ENCODE results near the gene FOSB. TPM values are rescaled to one million over a fixed set of nuclear protein-coding genes. Genes with fewer than 3 reads are reported as not detected.

FOSB gene
- polyA plus RNA-seq, 1 donor = 95.9 TPM

DNA sequence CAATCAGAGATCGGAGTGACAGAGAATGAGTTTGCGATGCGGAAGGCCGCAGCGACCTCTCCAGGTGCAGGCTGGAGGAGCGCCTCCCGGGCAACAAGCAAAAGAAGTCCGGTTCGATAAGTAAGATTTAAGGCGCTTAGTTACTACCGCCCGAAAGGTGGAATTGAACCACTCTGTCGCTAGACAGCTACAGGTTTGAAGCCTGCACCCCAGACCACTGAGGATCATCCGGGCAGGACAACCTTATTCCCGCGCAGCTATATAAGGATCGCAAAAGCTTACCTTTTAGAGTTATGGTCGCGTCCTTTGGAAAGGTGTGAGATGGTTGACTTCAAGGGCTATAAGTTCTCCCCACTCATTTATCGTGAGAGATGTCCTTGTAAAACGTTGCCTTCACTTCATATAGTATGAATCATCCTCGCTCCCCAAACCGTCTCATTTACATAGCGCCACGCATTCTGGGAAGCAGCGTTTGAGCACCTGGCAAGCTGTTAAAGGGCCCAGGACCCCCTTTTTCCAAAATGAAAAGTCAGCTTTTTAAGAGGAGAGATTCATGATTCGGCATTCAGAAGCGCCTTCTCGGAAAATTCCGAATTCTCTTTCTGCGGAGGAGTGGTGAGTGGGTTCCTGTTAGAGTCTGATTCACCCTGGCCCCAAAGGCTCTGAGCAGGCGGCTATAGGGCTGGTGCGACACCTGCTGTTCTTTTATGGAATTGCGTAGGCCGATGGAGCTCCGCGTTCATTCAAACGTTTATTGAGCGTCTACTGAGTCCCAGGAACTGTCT lies 10.8 kb downstream of the FOSB start:
- peak; percentile 89 for DNase-seq

DNA sequence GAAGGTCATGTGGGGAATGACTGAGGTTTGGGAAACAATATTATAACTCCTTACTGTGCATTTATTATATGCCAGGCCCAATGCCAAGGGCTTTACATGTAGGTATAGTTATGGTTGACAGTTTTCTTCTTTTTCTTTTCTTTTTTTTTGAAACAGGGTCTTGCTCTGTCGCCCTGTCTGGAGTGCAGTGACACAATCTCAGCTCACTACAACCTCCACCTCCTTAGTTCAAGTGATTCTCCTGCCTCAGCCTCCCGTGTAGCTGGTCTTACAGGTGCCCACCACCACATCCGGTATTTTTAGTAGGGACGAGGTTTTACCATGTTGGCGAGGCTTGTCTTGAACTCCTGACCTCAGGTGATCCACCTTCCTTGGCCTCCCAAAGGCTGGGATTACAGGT lies 15.2 kb downstream of the FOSB start:
- no peak for DNase-seq

DNA sequence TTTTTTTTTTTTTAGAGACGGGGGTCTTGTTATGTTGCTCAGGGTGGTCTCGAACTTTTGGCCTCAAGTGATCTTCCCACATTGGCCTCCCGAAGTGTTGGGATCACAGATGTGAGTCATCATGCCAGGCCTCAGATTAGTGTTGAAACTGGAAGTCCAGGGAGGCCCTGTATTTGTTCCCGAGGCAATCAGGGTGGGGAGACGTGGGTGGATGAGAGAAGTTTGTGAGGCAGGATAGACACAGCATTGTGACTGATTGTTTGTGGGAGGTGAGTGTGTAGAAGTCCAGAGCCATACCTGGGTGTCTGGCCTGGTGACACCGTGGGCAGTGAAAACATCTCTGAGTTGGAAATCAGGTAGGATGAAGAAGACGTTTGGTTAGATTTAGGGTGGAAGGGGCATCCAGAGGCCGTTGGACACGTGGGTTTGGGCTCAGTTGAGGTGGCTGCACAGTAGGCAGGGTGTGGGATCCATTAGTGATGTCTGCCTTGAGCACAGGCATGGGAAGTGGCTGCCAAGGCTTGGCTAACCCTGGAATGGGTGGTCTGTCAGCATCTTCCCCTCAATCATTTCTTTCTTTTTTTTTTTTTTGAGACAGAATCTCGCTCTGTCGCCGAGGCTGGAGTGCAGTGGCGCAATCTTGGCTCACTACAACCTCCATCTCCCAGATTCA lies 16.6 kb downstream of the FOSB start:
- DNase-seq = no peak

DNA sequence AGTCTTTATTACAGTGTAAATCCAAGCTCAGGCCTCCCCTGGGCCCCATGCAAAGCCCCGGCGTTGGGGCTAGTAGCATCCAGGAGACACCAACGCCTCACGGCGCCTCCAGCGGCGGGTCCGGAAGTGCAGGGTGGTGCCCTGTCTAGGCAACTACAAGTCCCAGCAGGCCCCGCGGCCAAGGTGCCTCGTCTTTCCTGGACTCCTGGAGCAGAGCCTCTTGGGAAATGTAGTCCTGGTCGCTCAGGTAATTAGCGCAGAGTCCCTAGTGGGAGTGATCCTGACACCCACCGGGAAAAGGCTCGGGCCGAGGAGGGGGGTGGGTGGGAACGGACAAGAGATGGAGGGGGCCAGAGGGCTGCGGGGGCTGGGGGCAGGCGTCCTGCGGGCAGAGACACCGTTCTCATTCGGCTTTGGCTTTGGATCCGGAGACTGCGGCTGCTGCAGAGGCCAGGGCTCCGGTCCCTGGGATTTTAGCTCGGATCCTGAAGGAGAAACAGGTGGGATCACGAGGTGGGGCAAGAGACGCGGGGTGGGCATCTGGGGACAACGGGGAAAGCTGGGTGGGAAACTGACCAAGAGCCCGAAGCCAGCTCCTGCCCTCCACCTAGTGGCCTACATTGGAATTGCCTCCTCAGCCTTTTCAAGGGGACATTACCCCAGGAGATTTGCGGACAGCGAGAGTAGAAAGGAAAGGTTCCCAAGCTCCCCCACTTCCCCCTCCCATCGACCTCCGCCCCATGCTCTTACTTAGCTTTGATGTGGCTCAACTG lies 17.7 kb downstream of the FOSB start:
- peak; percentile 92 for DNase-seq

DNA sequence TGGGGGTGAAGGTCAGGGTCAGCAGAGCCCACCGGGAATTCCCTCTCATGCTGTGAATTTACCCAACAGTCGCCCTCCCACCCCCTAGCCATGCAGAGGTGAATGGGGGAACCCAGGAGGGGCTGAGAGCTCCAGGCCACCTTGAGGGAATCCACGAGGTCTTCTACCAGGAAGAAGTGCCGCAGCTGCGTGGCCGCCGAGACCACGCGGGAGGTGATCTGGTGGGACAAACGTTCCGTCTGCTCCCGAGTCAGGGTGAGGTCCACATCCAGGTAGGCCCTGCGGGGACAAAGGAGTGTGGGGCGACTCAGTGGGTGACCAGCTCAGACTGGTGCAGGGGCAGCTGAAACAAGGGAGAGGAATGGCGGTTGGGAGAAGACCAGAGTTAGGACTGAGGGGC lies 20.9 kb downstream of the FOSB start:
- no peak for DNase-seq

DNA sequence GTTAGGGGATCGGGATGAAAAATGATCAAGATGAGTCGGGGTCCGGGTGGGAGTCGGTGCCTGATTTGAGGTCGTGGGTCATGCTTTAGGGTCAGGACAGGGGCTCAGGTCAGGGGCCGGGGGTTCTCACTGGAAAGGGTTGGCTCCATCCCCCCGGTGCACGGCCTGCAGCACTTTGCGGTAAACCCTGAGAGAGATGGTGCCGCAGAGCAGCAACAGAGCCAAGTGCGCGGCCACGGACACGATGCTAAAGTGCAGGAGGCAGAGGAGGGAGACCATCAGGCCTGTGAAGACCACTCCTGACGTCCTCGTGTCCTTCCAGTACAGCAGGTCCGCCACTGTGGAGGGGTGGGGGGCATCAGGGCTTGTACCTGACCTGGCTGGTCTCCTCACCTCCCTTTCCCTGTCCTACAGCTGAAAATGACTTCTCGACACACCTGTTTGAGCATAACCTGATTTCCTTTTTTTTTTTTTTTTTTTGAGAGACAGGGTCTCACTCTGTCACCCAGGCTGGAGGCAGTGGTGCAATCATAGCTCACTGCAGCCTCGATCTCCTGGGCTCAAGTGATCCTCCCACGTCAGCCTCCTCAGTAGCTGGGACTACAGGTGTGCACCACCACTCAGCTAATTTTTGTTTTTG lies 21.5 kb downstream of the FOSB start:
- no peak for DNase-seq

DNA sequence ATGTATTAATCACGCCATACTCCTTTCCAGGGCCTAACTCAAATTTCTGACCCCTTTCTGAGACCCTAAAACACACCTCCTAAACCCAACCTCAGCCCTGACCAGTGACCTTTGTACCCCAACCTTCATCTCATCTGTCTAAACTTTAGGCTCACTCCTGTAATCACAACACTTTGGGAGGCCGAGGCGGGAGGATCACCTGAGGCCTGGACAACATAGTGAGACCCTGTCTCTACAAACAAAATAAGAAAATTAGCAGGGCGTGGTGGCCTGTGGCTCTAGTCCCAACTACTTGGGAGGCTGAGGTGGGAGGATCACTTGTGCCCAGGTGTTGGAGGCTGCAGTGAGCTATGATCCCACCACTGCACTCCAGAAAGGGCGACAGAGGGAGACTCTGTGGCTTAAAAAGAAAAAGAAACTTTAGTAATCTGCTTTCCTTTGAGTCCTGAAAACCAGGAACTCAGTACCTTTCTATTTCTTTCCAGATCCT lies 24.4 kb downstream of the FOSB start:
- no peak for DNase-seq

DNA sequence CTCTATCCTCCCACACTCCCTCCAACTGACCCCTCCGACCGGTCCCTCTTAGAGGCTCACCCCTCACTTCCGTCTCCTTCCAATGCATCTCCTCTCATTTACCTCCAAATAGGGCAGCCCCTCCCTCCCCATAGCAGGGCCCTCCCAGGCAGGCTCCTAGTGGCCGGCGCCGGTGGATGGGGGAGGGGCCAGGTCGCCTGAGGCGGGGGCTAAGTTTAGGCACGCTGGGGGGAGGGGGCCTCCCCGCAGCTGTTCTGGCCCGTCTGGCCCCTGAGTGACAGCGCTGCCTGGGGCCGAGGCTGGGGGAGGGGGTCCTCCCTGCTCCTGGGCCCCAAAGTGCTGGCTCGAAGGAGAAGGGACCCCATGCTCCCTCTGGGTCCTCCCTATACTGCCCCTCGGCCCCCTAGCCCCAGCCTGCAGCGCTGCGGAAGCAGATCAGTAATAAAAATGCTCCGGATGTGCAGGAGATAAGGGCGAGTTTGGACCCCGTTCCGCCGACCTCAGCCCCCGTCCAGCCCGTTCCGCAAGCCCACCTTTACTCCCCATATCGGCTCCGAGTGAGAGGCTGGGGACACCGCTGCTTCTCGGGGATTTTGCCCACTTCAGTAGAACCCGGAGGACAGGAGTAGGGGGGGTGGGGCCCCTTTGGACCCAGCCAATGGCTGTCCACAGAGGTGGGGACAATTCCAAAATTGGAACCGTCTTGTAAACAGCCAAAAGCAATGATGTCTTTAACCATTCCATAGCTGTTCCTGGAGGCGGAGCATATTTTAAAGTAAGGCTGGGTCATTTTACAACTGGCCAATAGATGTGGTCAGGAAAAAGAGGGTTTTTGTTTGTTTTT lies 25.1 kb downstream of the FOSB start:
- DNase-seq = no peak

DNA sequence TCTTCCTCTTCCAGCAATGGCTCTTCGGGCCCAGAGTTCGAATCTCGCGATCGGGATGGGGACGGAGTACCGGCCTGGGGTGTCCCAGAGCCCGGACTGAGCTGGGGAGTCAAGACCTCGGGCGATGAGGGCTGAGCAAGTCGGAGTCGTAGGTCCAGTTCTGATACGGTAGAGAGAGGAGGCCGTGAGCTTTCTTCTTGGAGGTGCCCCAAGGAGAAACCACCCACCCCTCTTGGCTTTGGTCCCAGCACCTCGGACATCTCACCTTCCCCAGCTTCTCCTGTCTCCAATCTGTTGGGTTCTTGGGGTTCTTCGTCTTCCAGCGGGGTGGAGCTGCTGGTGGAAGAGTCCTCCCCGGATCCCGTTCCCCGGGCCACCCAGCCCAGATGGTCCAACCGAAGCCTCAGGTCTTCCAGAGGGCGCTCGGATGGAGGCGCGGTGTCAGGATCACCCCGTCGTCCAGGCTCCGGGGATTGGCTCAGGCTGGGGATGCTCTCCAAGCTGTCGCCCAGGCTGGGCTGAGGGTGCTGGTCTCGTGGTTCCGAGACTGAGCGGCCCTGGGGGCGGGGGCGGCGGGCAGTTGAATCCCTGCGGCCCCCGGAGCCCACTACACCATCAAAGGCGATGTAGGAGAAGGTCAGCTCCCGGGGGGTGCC lies 26.6 kb downstream of the FOSB start:
- no peak for DNase-seq

DNA sequence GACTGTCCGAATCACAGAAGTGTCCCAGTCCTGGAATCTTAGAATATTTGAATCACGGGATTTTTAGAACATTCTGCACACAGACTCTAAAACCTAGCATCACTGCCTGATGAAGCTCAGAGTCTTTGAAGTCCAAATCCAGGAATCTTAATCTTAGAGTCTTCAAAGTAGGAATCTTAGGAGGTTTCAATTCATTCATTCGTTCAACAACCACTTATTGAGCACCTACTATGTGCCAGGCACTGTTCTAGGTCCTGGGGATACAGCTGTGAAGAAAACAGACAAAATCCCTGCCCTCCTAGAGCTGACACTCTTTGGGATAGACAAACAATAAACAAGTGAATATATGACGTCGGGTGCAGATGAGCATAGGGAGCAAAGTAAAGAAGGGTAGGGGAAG lies 27.4 kb downstream of the FOSB start:
- no peak for DNase-seq

DNA sequence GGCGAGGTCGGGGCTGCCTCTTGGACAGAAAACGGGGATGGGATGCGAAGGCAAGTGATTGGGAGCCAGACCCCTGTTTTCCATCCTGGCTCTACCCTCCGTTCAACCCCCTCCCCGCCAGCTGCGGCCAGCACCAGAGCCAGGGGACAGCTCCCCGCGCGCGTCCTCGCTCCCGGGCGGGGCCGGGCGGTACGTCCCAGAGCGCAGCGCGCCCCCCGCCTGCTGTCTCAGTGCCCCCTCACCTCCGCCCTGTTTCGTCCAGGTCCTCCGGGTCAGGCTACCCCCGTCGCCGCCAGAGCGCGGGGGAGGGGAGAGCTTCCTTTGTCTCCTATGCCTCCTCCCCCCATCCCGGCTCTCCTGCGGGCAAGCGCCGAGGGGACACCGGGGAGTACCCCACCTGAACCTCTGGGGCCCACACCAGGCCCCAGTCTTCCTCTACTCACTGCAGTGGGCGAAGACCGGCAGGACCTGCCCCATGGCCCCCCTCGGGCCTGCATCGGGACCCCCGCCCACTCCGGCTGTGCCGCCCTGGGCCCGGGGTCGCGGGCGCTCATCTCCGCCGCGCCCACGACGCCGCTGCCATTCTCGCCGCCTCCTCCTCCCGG lies 28.7 kb downstream of the FOSB start:
- no peak for DNase-seq

DNA sequence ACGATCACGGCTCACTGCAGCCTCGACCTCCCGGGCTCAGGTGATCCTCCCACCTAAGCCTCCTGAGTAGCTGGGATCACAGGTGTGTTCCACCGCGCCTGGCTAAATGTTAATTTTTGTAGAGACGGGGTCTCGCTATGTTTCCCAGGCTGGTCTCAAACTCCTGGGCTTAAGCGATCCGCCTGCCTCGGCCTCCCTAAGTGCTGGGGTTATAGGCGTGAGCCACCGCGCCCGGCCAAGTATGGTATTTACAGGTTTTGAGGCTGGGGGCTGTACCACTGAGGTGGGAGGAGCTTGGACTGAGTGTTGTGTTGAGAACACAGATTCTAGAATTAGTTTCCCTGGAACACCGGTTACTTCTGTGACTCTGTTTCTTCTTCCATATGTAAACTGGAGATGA lies 30.0 kb downstream of the FOSB start:
- no peak for DNase-seq

DNA sequence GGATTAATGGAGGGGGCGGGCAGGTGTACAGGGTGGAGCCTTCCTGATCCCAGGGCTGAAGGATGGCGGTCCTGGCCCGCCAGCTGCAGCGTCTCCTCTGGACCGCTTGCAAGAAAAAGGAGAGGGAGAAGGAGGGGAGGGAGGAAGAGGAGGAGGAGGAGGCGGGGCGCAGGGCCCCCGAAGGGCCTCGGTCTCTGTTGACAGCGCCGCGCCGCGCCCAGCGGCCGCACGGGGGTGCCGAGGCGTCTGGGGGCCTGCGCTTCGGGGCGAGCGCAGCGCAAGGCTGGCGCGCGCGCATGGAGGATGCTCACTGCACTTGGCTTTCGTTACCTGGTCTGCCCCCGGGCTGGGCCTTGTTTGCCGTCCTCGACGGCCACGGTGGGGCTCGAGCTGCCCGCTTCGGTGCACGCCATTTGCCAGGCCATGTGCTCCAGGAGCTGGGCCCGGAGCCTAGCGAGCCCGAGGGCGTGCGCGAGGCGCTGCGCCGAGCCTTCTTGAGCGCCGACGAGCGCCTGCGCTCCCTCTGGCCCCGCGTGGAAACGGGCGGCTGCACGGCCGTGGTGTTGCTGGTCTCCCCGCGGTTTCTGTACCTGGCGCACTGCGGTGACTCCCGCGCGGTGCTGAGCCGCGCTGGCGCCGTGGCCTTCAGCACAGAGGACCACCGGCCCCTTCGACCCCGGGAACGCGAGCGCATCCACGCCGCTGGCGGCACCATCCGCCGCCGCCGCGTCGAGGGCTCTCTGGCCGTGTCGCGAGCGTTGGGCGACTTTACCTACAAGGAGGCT lies 30.8 kb downstream of the FOSB start, which contains the start of gene PPM1N:
Gene PPM1N (plus strand): TSS at position 33 of the 785 bp plus-strand sequence. CDS start 30 bp downstream, at position 63.
- DNase-seq = no peak

DNA sequence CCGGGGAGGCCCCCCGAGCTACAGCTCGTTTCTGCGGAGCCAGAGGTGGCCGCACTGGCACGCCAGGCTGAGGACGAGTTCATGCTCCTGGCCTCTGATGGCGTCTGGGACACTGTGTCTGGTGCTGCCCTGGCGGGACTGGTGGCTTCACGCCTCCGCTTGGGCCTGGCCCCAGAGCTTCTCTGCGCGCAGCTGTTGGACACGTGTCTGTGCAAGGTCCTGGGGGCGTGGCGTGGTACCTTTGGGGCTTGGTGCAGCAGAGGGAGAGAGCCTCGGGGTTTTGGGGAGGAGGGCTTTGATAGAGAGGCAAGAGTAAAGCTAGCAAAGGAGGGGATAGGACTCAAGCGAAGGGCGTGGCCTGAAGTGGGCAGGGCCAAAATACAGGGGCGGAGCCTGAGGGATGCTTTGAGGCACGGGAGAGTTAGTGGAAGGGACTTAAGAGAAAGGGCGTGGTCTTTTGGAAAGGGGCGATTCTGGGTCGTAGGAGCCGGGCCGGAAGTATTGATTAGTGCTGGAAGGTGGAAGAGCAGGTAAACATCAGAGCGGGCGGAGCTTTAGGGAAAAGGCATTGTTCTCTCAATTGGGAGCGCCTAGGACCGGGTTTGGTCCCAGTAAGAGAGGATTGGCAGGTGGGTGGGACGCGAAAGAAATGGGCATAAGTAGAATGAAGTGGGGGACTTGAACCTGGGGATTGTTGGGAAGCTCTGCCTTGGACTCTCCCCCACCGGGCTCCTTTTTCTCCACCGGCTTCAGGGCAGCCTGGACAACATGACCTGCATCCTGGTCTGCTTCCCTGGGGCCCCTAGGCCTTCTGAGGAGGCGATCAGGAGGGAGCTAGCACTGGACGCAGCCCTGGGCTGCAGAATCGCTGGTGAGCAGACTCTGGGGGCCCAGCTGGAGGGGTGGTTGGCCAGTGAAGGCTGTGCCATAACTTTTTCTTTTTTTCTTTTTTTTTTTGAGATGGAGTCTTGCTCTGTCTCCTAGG lies 31.7 kb downstream of the FOSB start:
- no peak for DNase-seq

DNA sequence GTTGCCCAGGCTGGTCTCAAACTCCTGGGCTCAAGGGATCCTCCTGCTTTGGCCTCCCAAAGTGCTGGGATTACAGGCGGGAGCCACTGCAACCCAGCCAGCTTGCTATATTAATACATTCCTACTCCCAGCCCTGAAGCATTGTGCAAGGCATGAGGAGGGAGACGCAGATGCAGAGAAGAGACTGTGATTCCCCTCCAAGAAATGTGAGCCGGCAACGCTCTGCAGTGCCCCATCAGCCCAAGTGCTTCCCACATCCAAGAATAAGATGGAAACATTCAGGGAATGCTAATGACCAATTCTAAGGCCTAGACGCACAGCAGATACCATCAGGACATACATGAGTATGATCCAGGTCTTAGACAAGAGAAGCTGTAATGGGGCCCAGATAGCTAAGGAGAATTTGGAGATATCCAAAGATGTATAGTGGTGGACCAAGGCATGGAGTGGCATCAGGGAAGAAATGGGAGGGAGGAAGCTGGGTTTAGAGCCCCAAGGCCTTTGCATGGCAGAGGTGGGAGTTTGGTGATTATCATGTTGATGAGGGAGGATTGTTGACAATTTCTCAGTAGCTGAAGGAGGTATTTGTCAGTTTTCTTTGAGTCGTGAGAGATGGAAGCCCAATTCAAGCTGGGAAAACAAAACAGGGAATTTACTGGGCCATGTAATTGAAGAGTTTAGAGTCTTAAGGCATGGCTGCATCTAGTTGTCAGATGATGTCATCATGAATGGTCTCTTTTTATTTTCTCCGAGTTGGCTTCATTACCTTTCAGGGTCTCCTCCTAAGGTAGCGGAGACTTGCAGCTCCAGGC lies 33.3 kb downstream of the FOSB start:
- DNase-seq = no peak

DNA sequence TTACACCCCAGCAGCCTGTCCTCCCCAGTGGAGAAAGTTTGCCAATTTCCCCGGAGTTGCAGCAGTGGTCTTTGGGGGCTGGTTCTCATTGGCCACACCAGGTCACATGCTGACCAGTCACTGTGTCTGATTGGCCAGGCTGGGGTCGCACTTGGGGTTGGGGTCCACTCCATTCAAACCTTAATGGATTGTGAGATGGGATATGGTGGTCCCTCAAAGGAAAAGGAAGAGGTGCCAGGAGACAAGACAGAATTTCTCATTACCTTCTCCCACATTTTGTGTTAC lies 33.9 kb downstream of the FOSB start:
- DNase-seq = no peak

DNA sequence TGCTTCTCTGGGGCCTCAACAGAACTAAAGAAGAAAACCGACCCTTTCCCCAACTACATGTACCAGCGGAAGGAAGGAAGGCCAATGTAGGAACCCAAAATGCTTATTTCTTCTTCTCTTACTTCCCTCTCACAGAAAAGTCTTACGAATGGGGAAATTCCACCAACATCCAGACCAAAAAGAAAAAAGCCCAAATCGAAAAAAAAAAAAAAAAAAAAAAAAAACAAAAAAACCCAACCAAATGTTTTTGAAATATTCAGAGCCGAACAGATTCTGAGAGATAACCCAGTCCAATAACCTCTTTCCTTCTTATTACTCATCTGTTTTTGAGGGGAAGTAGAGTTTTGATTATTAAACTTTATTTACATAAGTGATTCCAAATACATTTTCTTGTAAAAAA lies 34.3 kb downstream of the FOSB start:
- DNase-seq = no peak

DNA sequence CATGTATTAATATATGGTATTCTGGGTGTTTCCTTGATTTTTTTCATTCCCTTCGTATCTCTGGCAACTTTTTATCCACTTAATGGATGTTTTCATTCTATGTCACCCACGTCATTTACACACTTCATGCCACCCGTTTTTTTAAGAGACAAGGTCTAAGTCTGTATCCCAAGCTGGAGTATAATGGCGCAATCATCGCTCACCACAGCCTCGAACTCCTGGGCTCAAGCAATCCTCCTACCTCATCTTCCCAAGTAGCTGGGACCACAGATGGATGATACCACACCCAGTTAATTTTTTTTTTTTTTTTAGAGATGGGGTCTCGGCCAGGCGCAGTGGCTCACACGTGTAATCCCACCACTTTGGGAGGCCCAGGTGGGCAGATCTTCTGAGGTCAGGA lies 36.1 kb downstream of the FOSB start:
- no peak for DNase-seq

Measured in left kidney (tissue), 2 donors.